GM21526 (cell line): Measurements from ENCODE around the gene KLHDC7B.
"Not testable (repeated sequence)": the region's sequence is repeated elsewhere in the genome, so short reads cannot be mapped to it uniquely, and the experiment has no call there.

ENCODE experiments used
- ATAC-seq: cut with Tn5 transposase; IDR thresholded peaks from one replicate; pipeline ENCODE4 v1.9.1; 2021; ENCODE audit warnings: moderate library complexity; ENCODE audit not compliant: unreplicated experiment, low FRiP score

KLHDC7B gene

DNA sequence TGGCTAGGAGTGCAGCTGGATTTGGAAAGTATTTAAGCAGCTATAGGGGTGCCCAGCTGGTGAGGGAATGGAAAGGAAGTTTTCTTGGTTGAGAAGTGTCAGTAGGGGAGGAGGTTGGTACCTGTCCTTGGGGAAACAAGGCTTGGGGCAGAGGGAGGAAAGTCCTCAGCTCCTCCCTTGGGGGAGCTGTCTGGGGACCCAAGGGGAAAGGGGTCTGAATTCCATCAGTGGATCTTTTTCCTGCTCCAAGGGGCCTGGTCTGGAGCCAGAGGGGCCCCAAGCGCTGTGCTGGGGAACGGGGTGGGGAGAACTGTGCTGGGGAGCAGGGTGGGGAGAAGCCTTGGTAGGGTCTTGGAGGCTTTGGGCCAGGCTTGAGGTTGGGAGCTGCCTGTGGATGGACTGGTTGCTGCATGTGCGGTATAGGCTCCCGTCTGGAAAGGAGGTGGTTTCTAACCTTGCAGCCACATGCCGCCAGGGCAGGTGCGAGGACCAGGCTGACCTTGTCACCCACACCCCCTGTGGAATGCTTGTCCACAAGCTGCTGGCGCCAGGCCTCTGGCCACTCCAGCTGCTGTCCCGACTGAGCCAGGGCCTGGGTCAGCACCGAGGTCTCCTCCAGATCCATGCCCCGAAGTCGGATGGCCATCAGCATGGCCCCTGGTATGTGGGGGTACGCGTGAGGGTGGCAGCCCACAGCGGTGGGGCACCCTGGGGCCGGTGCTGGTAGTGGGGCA is 16.9 kb upstream of the KLHDC7B start:
- ATAC-seq, result no peak

DNA sequence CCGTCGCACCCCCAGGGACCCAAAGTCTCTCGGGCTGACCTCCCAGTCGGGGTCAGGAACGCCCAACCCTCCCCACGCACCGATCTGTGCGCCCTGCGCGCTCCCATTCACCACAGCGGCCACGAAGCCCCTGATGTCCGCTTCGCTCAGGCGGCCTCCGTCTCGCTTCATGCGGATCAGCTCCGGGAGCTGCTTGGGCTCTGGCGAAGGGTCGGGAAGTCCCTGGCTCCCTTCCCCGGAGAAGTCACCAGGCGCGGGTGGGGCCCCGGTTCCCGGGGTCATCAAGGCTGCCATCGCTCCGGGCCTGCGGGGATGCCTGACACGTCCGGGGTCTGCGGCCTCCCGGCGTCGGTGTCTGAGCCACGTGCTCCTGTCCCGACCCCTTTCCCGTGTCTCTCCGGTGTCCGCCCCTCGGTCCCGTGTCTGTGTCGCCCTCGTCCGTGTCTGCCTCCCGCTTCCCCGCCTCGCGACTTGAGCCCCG is 16.2 kb upstream of the KLHDC7B start:
- ATAC-seq, result no peak

DNA sequence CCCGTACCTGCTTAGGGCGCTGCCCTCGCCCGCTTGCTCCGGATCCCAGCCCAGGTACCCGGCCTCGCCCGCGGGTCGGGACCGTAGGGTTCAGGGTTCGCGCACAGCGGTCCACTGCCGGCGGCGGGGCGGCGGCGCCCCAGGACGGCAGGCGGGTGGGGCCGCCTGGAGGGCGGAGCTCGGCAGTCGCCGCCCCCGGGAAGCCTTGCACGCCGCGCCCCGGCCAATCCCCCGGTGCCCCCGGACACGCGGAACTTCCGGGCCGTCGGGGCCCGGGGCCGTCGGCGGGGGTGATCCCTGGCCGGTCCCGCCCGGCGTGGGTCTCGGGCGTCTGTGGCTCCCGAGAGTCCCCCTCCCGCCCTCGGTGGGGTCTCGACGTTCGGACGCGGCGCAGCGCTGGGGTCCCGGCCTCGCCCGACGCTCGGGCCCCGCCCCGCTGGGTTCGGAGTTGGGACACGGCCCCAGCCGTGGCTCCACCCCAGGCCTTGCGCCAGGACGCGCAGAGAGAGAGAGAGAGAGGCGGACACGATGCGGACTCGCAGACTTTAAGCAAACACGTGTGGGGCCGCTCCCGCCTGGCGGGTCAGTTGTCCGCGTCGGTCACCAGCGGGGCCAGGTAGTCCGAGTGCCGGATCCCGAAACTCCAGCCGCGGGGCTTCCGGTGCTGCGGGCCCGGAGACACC is 15.7 kb upstream of the KLHDC7B start, which contains the start of gene TYMP:
Gene TYMP, minus strand, starts transcription at position 116 of the 683 bp plus-strand sequence. CDS start 303 bp downstream, outside the sequence.
- ATAC-seq, result no peak

GRCh38 chr22:50530580-50530876 is 15.2 kb upstream of the KLHDC7B start:
- no peak for ATAC-seq

GRCh38 chr22:50530877-50531545 is 14.7 kb upstream of the KLHDC7B start:
- no peak for ATAC-seq

DNA sequence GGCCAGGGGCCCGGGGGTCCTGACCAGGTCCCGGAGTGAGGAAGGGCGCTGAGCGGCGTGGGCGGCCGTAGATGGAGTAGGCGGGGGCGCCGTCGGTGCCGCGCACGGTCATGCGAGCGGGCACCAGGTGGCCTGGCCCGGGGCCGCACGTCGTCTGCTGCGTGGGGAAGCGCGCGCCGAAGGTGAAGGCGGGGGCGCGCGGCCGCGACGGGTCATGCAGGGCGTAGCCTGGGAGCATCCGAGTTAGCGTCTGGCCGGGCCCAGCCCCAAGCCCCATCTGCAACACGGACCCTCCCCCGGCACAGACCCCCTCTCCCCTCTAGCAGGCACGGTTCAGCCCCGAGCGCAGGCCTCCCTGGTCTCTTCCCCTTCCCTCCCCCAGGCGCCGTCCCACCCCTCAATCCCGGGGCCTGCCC is 14.1 kb upstream of the KLHDC7B start:
- ATAC-seq, result no peak

DNA sequence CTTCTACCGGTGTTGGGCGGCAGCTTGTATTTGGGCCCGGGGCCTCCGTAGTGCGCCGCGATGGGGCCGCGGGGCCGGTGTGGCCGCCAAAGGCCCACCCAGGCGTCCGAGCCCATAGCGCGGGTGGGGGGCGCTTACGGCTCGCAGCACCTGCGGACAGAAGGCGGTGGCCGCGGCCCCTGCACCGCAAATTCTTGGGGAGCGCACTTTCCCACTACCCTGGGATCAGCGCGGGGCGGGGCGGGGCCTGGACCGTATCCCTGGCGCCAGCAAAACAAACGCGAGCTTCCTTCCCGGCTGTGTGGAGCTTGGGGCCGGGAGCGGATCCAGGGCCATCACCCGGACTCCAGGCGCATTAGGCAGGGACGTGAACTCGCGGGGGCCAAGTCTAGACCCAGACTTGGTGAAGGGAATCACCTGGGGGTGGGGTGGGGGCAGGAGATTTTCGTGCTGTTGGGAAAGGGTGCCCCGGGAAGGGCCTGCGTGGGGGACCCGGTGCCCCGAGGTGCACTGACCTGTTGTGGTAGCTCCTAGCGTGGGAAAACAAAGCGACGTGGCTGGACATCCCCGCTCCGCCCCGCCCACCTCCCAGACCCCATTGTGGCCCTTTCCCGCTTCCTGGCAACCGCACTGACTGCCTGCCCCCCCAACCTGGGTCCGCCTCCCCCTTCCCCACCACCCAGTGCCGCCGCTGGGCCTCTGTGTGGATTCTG is 13.6 kb upstream of the KLHDC7B start:
- no peak for ATAC-seq

DNA sequence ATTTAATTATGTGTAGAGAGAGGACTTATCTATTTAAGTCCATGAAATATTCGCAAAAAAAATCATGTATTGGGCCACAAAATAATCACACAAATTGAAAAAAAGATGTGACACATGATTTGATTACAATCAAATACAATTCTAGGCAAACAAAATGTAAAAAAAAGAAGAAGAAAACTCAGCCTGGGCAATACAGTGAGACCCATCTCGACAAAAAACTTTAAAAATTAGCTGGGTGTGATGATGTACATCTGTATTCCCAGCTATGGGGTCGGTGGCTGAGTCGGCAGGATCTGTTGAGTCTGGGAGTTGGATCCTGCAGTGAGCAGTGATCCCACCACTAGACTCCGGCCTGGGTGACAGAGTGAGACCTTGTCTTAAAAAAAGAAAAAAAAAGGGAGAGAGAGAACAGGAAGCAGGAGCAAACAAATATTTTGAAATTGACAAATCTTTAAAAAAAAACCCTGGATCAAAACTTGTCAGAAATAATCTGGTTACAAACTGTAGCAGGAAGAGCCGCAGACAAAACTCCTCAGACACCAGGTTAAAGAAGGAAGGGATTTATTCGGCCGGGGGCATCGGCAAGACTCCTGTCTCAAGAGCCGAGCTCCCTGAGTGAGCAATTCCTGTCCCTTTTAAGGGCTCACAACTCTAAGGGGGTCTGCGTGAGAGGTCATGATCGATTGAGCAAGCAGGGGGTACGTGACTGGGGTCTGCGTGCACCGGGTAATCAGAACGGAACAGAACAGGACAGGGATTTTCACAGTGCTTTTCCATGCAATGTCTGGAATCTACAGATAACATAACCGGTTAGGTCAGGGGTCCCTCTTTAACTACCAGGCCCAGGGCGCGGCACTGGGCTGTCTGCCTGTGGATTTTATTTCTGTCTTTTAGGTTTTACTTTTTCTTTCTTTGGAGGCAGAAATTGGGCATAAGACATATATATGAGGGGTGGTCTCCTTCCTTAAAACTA is 12.6 kb upstream of the KLHDC7B start:
- no peak for ATAC-seq

GRCh38 chr22:50533856-50534711 is 11.6 kb upstream of the KLHDC7B start:
- not testable (repeated sequence) for ATAC-seq

GRCh38 chr22:50535113-50535512 is 10.6 kb upstream of the KLHDC7B start:
- no peak for ATAC-seq

- ATAC-seq, result no peak
Measured at GRCh38 chr22:50536226-50536625, 9.5 kb upstream of the KLHDC7B start.

GRCh38 chr22:50537765-50538164 is 7.9 kb upstream of the KLHDC7B start:
- ATAC-seq, result no peak

GRCh38 chr22:50540381-50540780 is 5.3 kb upstream of the KLHDC7B start:
- no peak for ATAC-seq

DNA sequence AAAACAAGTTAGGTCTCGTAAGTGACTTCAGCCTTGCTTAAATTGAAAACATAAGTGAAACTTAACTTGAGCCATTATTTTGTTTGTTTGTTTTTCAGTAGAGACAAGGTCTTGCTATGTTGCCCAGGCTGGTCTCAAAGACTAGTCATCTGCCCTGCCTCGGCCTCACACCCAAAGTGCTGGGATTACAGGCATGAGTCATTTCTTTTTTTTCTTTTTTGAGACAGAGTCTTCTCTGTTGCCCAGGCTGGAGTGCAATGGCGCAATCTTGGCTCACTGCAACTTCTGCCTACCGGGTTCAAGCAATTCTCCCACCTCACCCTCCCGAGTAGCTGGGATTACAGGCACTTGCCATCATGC is 4.1 kb upstream of the KLHDC7B start:
- ATAC-seq, result not testable (repeated sequence)

DNA sequence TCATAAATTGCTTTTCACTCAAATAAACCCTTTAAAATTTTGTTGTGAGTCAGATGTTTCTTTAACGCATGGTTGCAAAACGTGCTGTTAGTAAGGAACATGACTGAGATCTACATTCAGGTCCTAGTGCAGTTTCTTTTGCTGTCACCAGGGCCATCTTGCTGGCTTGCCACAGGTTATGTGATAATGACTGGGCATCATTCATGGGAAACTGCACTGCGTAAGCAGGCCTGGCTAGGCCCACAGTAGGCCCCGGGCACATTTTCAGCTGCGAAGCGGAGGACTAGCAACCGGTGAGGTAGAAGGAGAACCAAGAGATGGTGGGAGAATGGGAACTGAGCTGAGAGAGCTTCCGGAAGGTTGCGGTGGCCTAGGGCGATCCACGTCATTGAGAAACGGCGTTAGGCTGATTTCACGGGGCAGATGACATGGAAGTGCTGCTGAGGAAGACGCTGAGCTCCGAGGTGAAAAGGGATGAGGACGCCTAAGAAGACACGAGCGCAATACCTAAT is 3.2 kb upstream of the KLHDC7B start:
- ATAC-seq, result no peak

- no peak for ATAC-seq
Measured at GRCh38 chr22:50544078-50544745, 1.5 kb upstream of the KLHDC7B start.

DNA sequence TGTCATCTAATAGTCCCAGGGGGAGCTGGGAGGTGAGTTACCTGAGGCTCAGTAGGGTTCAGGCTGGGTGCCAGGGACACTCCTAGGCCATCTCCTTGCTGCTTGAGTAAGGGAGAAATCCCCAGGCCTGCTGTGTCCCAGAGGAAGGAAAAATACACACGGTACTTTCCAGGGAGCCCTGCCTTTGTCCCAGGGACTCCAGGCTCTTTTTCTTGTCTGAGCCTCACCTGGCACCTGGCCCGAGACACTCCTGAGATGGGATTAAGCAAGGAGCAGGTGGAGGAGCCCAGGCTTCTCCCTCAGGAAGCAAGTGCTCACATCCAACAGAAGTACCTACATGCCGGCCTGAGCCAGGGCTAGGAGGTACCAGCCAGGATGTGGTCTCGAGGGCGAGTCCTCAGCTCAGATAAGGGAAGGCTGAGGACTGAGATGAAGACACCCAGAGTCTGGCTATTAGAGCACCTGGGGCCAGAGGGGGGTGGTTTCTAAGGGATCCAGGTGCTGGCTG is 899 bp upstream of the KLHDC7B start:
- ATAC-seq, result no peak
